ENCODE results near the gene IFT20. TPM values are rescaled to one million over a fixed set of nuclear protein-coding genes. Genes with fewer than 3 reads are reported as not detected.

Gene IFT20
- total and polyA plus RNA-seq, 2 of the 13 experiments (the other 11 are each of a cell fraction or from before 2014, with no cell fraction given), result 28.0 to 37.8 TPM

- TF ChIP-seq POLR2A (IDR thresholded peaks at IDR 0.05; ENCODE audit: insufficient read depth in 1 of 2, low read depth in 2 of 2, low read length in 2 of 2) (no peak), ZNF44 (CRISPR knock-in tag; IDR thresholded peaks at IDR 0.05) (0 out of 2 replicates have a peak, but pooled peaks have one; percentile 40), BATF2 (CRISPR knock-in tag; IDR thresholded peaks at IDR 0.05) (0 out of 2 replicates have a peak, but pooled peaks have one; percentile 11), ZBTB3 (CRISPR knock-in tag; IDR thresholded peaks at IDR 0.05; ENCODE audit: borderline replicate concordance, low read depth) (peak; percentile 46; the same call in 1 of the 2 replicates), MED1 (CRISPR knock-in tag; IDR thresholded peaks at IDR 0.05) (no peak), IRX3 (CRISPR knock-in tag; IDR thresholded peaks at IDR 0.05; ENCODE audit: borderline replicate concordance, low read depth) (0 out of 2 replicates have a peak, but pooled peaks have one; percentile 12), ZNF274 (CRISPR knock-in tag; IDR thresholded peaks at IDR 0.05) (0 out of 2 replicates have a peak, but pooled peaks have one; percentile 41), GRHL1 (CRISPR knock-in tag; conservative IDR thresholded peaks at IDR 0.05) (no peak), ZNF790 (CRISPR knock-in tag; IDR thresholded peaks at IDR 0.05; ENCODE audit: borderline replicate concordance) (no peak), LCORL (IDR thresholded peaks at IDR 0.05) (no peak), LCORL (CRISPR knock-in tag; IDR thresholded peaks at IDR 0.05) (peak; percentile 28), ZNF746 (CRISPR knock-in tag; IDR thresholded peaks at IDR 0.05) (0 out of 2 replicates have a peak, but pooled peaks have one; percentile 8), ZNF709 (CRISPR knock-in tag; IDR thresholded peaks at IDR 0.05) (no peak), ZNF225 (CRISPR knock-in tag; IDR thresholded peaks at IDR 0.05) (peak; percentile 62)
- TF ChIP-seq, protein P1, sequence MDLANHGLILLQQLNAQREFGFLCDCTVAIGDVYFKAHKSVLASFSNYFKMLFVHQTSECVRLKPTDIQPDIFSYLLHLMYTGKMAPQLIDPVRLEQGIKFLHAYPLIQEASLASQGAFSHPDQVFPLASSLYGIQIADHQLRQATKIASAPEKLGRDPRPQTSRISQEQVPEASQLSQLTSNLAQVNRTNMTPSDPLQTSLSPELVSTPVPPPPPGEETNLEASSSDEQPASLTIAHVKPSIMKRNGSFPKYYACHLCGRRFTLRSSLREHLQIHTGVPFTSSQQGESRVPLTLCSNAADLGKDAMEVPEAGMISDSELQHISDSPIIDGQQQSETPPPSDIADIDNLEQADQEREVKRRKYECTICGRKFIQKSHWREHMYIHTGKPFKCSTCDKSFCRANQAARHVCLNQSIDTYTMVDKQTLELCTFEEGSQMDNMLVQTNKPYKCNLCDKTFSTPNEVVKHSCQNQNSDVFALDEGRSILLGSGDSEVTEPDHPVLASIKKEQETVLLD (CRISPR knock-in tag; IDR thresholded peaks at IDR 0.05; ENCODE audit: low read depth), result peak; percentile 15; the same call in 1 of the 2 replicates
- TF ChIP-seq, protein P2, sequence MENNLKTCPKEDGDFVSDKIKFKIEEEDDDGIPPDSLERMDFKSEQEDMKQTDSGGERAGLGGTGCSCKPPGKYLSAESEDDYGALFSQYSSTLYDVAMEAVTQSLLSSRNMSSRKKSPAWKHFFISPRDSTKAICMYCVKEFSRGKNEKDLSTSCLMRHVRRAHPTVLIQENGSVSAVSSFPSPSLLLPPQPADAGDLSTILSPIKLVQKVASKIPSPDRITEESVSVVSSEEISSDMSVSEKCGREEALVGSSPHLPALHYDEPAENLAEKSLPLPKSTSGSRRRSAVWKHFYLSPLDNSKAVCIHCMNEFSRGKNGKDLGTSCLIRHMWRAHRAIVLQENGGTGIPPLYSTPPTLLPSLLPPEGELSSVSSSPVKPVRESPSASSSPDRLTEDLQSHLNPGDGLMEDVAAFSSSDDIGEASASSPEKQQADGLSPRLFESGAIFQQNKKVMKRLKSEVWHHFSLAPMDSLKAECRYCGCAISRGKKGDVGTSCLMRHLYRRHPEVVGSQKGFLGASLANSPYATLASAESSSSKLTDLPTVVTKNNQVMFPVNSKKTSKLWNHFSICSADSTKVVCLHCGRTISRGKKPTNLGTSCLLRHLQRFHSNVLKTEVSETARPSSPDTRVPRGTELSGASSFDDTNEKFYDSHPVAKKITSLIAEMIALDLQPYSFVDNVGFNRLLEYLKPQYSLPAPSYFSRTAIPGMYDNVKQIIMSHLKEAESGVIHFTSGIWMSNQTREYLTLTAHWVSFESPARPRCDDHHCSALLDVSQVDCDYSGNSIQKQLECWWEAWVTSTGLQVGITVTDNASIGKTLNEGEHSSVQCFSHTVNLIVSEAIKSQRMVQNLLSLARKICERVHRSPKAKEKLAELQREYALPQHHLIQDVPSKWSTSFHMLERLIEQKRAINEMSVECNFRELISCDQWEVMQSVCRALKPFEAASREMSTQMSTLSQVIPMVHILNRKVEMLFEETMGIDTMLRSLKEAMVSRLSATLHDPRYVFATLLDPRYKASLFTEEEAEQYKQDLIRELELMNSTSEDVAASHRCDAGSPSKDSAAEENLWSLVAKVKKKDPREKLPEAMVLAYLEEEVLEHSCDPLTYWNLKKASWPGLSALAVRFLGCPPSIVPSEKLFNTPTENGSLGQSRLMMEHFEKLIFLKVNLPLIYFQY (CRISPR knock-in tag; IDR thresholded peaks at IDR 0.05; ENCODE audit: borderline replicate concordance), result no peak
- TF ChIP-seq, protein P3, sequence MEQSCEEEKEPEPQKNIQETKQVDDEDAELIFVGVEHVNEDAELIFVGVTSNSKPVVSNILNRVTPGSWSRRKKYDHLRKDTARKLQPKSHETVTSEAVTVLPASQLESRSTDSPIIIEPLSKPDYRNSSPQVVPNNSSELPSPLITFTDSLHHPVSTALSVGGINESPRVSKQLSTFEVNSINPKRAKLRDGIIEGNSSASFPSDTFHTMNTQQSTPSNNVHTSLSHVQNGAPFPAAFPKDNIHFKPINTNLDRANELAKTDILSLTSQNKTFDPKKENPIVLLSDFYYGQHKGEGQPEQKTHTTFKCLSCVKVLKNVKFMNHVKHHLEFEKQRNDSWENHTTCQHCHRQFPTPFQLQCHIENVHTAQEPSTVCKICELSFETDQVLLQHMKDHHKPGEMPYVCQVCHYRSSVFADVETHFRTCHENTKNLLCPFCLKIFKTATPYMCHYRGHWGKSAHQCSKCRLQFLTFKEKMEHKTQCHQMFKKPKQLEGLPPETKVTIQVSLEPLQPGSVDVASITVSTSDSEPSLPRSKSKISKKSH (CRISPR knock-in tag; IDR thresholded peaks at IDR 0.05; ENCODE audit: borderline replicate concordance), result 0 out of 2 replicates have a peak, but pooled peaks have one; percentile 31
Observed at GRCh38 chr17:28317966-28318758, 17.1 kb downstream of the IFT20 start (continued).

Data from HepG2 (cell line).